Measurements from ENCODE around the gene DOK6.

- no peak for TF ChIP-seq CTCF (IDR thresholded peaks at IDR 0.05 in 4 of 5, conservative IDR thresholded peaks at IDR 0.05 in 1 of 5)
- TF ChIP-seq POLR2A (IDR thresholded peaks at IDR 0.05), result no peak
These were observed 20.4 kb upstream of the DOK6 start for GRCh38 chr18:69380324-69380723.
